Dedifferentiated amniotic fluid mesenchymal stem cell (primary cell): ENCODE measurements around the gene ZBTB37.
"Not testable (repeated sequence)": the region's sequence is repeated elsewhere in the genome, so short reads cannot be mapped to it uniquely, and the experiment has no call there.

Source experiments
- DNase-seq: peaks from one replicate; pipeline ENCODE4 v3.0.0-alpha.2; 2016; ENCODE audit errors: extremely low spot score

Gene ZBTB37

GRCh38 chr1:173865468-173866164, 2.6 kb upstream of the ZBTB37 start:
- no peak for DNase-seq

GRCh38 chr1:173866413-173867115, 1.6 kb upstream of the ZBTB37 start:
- no peak for DNase-seq

DNA sequence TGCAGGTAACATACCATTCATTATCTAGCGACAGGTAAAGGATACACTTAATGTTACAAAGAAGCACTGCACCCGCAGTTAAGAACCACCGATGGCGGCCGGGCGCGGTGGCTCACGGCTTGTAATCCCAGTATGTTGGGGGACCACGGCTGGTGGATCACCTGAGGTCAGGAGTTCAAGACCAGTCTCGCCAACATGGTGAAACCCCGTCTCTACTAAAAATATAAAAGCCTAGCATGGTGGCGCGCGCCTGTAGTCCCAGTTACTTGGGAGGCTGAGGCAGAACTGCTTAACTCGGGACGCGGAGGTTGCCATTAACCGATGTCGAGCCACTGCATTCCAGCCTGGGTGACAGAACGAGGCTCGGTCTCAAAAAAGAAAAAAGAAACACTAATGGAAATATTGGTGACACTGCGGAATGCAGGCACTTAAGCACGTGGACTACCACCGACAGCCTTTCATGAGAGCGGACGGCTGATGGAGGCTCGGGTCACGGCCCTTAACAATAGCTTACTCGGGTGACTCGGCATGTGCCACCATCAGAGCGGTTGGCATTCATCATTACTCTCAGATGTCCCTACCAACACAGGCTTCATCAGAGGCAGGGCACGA, 933 bp upstream of the ZBTB37 start:
- no peak for DNase-seq

DNA sequence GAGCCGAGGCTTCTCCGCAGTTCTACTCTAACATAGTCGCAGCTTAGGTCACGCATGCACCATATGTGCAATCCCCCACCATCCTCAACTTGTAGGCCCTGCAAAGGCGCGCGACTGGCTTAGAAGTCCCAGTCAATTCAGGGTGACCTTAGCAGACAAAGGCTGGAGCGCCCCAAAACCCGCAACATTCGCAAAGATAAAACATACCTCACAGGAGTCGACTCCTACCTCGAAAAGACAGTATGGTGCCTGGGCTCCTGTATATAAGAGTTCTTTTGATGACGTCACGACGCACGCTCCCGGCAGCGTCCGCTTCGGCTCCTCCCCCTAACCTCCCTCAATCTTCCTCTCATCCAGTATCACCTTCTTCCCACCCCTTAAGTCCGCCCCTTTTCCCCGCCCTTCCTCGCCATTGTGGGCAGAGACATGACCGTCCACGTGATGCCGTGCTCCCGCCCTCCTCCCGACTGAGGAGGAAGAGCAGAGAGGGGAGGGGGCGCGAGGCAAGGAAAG, 371 bp upstream of the ZBTB37 start, which contains the start of gene GAS5:
Gene GAS5 (minus strand): TSS at position 237 of the 513 bp plus-strand sequence.
- peak; percentile 100 for DNase-seq

GRCh38 chr1:173869021-173869359, 810 bp downstream of the ZBTB37 start:
- DNase-seq: no peak

- DNase-seq: no peak
These were observed 2.3 kb downstream of the ZBTB37 start for GRCh38 chr1:173870252-173871075.

GRCh38 chr1:173871091-173871490, 2.9 kb downstream of the ZBTB37 start:
- no peak for DNase-seq

GRCh38 chr1:173871500-173871899, 3.3 kb downstream of the ZBTB37 start:
- no peak for DNase-seq

DNA sequence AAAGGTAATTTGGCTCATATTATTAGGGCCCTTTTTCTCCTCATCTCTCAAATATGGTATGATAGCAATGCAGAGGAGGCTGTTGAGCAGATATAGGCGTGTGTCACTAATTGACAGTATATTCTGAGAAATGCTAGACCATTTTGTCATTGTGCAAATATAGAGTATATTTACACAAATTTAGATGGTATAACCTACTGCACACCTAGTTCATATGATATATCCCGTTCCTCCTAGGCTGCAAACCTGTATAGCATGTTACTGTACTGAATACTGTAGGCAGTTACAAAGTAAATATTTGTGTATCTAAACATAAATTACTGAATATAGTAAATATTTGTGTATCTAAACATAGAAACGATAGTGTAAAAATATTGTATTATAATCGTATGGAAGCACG, 8.6 kb downstream of the ZBTB37 start:
- DNase-seq: no peak

DNA sequence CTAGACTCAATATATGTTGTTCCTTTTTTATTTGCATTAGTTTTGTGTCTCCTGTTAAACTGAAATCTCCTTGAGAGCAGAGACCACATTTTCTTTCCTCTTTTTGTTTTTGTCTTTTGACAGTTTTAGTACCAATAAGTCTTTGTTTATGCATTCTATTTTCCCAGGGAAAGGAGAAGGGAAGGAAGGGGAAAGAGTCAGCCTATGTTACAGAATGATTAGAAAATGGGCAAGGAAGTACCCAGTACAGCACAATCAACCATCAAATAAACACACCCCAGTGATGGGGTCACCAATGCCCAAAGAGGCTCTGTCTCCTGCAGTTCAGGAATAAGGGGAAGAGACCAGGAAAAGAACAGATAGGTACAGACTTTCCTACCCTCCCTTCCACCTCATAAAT, 10.1 kb downstream of the ZBTB37 start:
- DNase-seq: no peak

DNA sequence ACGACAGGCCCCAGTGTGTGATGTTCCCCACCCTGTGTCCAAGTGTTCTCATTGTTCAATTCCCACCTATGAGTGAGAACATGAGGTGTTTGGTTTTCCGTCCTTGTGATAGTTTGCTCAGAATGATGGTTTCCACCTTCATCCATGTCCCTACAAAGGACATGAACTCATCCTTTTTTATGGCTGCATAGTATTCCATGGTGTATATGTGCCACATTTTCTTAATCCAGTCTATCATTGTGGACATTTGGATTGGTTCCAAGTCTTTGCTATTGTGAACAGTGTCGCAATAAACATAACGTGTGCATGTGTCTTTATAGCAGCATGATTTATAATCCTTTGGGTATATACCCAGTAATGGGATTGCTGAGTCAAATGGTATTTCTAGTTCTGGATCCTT, 12.9 kb downstream of the ZBTB37 start:
- DNase-seq: not testable (repeated sequence)

DNA sequence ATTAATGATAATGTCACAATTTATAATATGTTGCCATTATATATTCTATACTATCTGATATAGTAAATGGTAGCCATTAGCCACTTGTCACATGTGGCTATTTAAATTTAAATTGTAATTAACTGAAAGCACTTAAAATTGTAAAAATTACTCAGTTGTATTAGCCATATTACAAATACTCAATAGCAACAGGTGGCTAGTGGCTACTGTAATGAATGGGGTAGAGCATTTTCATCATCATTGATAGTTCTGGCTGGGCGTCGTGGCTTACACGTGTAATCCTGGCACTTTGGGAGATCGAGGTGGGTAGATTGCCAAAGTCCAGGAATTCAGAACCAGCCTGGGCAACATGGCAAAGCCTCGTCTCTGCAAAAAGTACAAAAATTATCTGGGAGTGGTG, 16.5 kb downstream of the ZBTB37 start:
- no peak for DNase-seq

DNA sequence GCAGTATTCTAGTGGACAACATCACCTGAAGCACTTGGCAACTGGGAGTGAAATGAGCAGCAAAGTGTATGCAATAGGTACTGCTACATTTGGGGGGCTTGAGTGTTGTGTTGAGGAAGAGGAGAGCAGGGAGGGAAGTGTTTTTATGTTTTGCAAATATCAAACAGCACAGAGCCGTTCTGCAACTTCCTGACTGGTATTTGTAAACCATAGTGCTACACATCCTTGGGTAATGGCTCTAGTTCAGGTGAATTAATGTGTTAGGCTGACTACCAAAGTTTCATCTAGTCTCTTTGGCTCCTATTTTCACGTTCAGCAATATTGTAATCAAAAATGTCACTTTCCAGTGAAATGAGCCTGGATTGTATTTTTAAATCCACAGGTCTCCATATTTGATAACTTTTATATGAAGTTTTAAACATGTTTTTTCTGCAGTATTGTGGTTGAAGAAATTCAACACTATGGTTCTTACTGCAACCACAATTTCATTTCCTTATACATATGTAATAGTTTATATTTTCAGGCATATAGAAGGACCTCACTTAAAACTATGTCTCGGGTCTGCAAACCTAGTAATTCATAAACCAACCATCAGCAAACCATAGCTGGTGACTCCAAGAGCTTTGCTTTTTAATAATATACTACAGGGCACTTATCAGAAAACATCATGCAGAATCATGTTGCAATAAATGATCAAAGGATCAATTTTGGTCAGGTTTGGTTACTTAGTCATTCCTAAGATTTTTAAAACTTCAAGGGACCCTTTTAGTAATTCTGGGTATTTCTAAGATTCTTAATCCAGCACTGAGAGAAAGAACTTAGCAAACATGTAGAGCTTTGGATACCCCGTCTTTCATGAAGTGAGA, 18.8 kb downstream of the ZBTB37 start:
- DNase-seq: no peak

DNA sequence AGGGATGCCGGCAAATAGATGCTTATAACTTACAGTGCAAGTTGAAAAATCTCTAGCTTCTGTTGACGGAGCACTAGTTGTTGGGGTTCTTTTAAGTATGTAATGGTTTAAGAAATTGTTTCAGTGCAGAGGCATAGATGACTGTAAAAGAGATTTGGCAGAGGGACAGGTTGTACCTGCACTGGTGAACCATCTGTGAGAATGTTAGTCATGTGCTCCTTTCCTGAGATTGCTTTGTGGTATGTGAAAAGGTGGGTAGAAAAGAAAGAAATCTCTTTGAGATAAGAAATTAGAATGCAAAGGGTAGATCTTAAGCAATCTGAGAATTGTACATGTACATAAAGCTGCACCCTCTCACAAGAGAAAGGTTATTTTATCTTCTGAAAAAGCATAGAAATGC, 19.4 kb downstream of the ZBTB37 start:
- DNase-seq: no peak

DNA sequence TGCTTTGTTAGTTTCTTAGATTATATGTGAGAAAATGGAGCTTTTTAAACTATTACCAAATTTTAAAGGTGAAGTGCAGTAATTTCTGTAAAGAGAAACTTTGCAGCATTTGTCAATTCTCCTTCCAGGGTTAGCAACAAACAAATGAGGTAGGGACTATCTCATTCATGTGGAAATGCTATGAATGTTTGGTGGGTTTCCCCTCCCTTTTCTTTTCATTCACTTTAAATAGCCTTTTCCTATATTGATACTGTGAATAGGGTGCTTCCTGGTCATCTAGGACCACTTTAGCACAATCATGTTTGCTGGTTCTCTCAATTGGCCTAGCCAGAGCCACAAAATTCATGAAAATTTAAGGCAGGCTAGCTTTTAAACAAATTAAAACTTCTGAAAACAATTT, 20.6 kb downstream of the ZBTB37 start:
- DNase-seq: no peak

DNA sequence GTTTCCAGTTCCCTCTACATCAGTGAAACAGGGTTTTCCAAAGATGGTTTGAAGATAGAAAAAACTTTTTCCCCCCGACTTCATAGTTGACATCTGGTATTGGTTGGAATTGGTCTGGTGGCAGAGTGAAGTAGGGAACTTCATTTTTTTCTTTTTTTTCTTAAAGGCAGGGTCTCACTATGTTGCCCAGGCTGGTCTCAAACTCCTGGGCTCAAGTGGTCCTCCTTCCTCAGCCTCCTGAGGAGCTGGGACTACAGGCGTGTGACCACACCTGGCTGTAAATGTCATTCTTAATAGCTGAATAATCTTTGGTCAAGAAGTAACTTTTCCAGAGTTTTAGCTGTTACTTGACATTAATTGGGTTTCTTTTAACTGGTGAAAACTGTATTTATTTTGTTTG, 21.7 kb downstream of the ZBTB37 start:
- no peak for DNase-seq

DNA sequence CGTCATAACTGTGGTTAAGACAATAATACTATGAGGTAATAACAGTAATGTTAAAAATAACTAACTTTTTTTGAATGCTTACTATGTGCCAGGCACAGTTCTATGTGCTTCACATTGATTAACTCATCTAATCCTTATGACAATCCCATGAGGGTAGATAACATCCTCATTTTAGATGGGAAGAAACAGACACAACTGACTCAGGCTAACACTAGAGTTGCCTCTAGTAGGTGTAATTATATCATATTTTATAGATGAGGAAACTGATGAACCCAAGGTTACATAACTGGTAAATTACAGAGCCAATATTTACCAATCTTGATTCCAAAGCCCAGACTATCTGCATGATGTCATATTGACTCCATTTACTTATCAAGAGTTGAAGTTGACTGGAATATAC, 25.4 kb downstream of the ZBTB37 start:
- DNase-seq: no peak

DNA sequence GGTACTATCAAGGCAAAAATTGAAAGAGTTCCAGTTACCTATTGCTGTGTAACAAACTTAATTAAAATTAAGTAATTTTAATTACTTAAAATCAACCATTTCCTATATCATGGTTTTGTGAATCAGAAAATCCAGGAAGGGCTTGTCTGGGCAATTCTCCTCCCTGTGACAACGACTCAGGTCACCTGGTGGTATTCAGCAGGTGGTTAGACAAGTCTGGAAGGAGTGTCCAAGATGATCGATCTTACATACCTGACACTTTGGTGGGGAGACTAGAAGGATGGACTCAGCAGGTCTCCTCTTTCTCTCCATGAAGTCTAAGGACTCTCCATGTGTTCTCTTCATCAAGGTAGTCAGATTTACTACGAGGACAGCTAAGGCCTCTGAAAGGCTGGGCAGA, 26.0 kb downstream of the ZBTB37 start:
- DNase-seq: no peak

DNA sequence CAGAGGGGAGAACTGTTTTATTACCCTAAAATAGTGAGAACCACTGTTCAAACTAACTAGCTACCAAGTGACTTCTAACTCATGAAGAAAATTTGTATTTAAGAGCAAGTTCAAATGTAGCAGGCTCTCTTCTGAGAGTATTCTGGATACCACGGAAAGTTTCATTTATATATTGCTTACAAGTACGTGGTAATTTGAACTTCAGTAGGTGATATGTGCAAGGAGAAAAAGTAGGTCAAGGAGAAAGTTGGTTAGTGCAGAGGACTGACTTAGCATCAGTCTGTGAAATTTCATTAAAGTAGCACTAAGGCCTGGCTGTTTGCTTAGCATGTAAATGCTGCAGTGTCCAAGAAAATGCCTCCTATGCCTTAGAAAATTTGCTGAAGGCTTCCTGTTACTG, 32.2 kb downstream of the ZBTB37 start:
- no peak for DNase-seq

DNA sequence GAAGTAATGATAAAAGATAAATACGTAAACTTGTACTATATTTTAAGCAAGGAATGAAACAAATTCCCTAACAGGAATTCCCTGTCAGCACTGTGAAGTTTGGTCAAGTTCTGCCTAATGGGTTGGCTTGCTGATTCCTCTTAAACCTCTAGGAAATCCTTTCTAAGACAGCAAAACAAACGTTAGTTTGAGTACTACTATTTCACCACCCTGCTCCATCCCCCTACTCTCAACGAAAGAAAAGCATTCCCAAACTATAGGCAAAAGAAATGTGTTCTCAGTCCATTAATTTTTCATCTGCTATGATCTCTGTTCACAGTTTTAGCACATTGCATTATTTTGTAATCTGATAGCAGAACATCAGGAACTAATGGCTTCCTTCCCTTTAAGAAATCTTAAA, 32.8 kb downstream of the ZBTB37 start:
- DNase-seq: no peak
